NCI-H82 treated with DMSO at 0.1 percent for 48 hours (cell line): ENCODE data around the gene TSR2.

ENCODE experiments used
- DNase-seq: peaks from one replicate; lab custom pipeline; 2025; ENCODE audit not compliant: unreplicated experiment; lab: John Stamatoyannopoulos, UW

The TSR2 gene

GRCh38 chrX:54439960-54440871 is at the start of gene TSR2:
Gene TSR2 (plus strand): TSS chrX:54440404. CDS start chrX:54440422, 18 bp downstream.
- peak; percentile 79 for DNase-seq

- no peak for DNase-seq
Observed at GRCh38 chrX:54397113-54397512, 43.1 kb upstream of the TSR2 start.

GRCh38 chrX:54407266-54407665 is 32.9 kb upstream of the TSR2 start:
- no peak for DNase-seq

- DNase-seq: no peak
Observed at GRCh38 chrX:54411732-54412131, 28.5 kb upstream of the TSR2 start.

- DNase-seq: no peak
Observed at GRCh38 chrX:54413753-54414152, 26.5 kb upstream of the TSR2 start.

GRCh38 chrX:54415534-54416350 is 24.5 kb upstream of the TSR2 start:
- DNase-seq: no peak

- DNase-seq: no peak
Observed at GRCh38 chrX:54416965-54417364, 23.2 kb upstream of the TSR2 start.

- DNase-seq: no peak
Observed at GRCh38 chrX:54419559-54420302, 20.5 kb upstream of the TSR2 start.

GRCh38 chrX:54422168-54422567 is 18.0 kb upstream of the TSR2 start:
- DNase-seq: no peak

- DNase-seq: no peak
Observed at GRCh38 chrX:54423161-54423888, 16.9 kb upstream of the TSR2 start.

GRCh38 chrX:54427837-54428424 is 12.3 kb upstream of the TSR2 start:
- peak; percentile 96 for DNase-seq

GRCh38 chrX:54430519-54430918 is 9.7 kb upstream of the TSR2 start:
- DNase-seq: no peak

GRCh38 chrX:54435121-54435520 is 5.1 kb upstream of the TSR2 start:
- no peak for DNase-seq

GRCh38 chrX:54442790-54443189 is 2.6 kb downstream of the TSR2 start:
- no peak for DNase-seq

- DNase-seq: no peak
Observed at GRCh38 chrX:54444752-54445151, 4.5 kb downstream of the TSR2 start.

- DNase-seq: no peak
Observed at GRCh38 chrX:54446084-54446483, 5.9 kb downstream of the TSR2 start.

GRCh38 chrX:54447461-54447860 is 7.3 kb downstream of the TSR2 start:
- DNase-seq: peak; percentile 2

GRCh38 chrX:54449929-54450328 is 9.7 kb downstream of the TSR2 start:
- no peak for DNase-seq

GRCh38 chrX:54452920-54453319 is 12.7 kb downstream of the TSR2 start:
- peak; percentile 17 for DNase-seq

- no peak for DNase-seq
Observed at GRCh38 chrX:54470054-54470760, 30.0 kb downstream of the TSR2 start.
